GM18951 (cell line): ENCODE results near the gene LIPE.

ENCODE experiments used
- POLR2A ChIP-seq: IDR thresholded peaks from 4 replicates; pipeline ENCODE4 v1.6.1; 2011; ENCODE audit warnings: mild to moderate bottlenecking; ENCODE audit not compliant: insufficient read length, insufficient read depth; ENCODE audit errors: extremely low read depth
- in situ Hi-C: fragments of 300-500 bp; cut with MboI; formaldehyde crosslinking; loops from one replicate; pipeline ENCODE4 v1.12.0; 2022; ENCODE audit warnings: low sequenced_read_pairs, mixed read lengths, inconsistent platforms; ENCODE audit not compliant: unreplicated experiment

LIPE gene

DNA sequence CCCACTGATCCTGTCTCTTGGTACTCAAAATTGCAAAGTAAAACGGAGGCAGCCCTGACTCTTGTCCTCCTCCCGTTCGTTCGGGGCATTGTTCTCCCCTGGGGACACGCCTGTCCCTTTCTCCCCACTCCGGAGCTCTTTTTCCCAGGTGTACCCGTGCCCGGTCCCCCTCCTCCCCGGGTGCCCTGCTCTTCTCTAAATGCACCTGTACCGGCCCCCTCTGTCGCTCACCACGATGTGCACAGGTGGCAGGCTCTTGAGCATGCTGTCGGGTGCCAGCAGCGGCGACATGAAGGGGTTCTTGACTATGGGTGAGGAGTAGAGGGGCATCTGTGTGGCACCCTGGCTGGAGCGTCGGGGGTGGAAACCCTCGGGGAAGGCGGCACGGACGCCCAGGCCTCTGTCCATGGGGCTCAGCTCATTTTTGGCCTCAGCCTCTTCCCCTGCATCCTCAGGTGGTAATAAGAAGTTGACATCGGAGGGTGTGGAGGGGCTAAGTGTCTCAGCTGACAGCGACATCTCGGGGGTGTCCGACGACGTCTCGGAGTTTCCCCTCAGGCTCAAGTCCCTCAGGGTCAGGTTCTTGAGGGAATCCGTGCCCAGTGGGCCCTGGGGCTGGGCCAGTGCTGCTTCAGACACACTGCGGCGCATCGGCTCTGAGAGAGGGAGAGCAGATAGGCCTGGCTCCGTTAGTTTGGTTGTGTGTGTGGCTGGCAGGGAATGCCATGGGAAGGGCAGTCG, 24.6 kb downstream of the LIPE start:
- in situ Hi-C loops = no loop called here
- no peak for TF ChIP-seq POLR2A

DNA sequence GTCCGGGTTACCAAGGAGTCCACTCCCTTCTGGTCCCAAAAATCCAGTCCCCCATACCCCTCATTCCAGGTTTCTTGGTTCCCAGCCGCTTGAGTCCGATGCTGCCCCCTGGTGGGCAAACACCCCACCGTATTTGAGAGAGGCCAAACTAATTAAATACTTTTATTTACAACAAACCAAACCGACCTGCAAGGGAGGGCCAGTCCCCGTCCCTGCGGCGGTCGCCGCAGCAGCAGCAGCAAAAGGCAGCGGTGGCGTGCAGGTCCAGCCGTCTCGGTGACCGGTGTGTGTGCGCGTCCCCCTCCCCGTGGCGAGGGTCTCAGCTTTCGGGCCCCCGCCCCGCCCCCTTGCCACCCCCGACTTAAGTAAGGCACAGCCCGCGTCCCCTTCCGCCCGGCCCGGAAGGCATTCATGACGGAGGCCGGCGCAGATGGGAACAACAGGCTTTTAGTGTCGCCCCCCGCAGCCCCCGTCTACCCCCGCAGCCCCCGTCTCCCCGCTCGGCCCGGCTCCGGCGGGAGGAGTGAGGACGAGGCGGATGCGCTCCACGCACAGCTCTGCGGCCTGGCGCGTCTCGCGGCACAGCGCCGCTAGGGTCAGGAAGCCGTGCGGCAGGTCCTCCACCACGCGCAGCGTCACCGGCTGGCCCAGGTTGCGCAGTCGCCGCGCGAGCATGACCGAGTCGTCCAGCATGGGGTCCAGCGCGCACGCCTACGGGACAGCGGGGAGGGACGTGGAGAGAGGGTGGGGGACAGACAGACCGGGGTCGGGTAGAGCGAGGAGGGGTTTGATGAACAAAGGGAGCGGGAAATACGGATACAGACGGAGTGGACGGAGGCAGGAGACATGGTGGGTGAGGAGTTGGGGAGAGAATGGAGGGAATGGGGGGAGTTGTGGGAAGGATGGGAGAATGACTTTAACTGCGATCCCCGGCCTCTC, 25.6 kb downstream of the LIPE start:
- TF ChIP-seq POLR2A = peak; percentile 13
- in situ Hi-C loops = no loop called here

DNA sequence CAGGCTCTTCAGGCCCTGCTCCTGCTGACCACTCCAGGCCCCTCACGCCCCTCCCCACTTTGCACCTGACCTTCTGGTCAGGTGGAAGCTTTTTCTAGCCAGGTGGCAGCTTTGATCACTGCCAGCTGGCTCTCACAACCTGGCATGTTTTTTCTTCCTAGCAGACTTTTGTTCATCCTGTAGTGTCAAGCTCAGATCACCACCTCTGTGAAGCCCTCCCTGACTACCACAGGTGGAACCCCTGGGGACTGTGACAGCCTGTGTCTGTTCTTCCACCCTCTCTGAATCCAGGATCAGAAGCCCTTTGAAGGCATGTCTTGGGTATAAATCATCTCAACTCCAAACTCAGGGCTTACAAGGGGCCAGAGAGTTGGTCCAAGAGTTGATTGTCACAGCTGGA, 26.8 kb downstream of the LIPE start:
- no peak for TF ChIP-seq POLR2A
- in situ Hi-C loops = no loop called here

DNA sequence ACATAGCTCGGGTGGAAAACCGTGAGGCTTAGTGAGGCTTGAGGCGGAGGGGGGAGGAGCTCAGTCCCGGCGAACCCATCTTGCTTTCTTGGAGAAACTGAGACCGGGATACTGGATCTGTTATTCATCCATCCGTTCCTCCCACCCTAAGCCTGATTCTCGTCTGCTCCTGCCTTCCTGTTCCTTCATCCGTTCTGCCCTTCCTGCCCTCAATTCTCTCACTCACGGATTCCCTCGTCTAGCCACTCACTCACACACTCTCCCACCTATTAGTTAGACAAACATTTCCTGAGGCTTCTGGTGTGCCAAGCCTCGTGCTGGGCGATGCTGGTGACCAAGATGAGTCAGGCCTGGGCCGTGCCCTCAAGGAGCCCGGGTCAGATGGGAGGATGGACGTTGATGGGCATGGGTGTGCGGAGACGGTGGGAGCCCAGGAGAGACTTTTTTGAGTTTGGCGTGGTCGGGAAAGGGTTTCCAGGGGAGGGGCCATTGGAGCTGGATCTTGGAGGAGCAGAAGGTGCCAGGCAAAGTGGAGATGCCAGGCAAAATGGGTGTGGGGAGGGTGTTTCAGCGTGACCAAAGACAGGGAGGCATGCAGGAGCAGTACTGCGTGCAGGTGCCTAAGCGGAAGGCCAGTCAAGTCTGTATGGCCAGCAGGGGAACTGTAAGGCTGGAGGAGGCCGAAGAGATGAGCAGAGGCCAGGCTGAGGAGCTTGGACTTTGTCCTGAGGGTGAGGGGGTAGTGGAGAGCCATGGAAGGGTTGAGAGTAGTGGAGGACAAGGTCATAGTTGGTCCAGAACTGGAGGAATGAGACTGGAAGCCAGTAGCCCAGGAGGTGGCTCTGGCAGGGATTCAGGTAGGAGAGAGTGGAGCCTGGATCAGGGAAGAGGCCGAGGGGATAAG, 29.7 kb downstream of the LIPE start:
- in situ Hi-C loops = no loop called here
- TF ChIP-seq POLR2A = no peak

DNA sequence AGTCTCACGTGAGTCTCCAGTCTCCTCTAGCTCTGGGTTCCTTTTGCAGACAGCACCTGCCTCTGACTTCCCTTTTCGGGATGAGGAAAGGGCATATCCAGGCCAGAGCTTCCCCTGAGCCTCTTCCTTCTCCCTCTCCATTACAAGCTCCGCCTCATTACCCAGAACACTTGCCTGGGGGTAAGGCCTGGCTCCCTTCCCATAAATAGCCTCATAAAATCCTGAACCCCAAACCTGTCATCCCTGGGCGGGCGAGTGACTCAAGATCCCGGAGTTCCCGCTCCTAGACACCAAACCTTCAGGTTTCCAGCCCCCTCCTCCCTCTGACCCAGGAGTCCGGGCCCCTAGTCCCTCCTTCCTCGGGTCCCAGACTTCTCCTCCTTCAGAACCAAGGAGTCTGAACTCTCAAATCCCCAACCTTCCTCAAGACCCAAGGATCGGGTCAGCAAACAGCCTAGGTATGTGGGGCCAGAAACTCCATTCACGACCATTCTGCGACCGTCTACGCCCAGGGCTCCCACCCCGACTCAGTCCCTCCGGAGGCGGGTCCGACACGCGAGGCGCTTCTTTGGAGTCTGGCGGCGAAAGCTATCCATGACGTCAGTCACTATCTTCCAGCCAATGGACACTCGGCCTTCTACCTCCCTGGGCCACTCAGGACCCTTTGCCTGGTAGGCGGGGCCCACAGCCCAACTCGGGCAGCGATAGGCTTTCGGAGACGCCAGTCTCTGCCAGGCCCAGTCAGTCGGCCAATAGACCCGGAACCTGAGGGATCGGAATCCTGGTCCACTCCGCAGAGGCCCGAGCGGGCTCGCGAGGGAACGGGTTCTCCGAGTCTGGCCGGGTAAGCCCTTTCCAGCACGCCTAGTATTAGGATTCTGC, 30.6 kb downstream of the LIPE start:
- TF ChIP-seq POLR2A = peak; percentile 97

DNA sequence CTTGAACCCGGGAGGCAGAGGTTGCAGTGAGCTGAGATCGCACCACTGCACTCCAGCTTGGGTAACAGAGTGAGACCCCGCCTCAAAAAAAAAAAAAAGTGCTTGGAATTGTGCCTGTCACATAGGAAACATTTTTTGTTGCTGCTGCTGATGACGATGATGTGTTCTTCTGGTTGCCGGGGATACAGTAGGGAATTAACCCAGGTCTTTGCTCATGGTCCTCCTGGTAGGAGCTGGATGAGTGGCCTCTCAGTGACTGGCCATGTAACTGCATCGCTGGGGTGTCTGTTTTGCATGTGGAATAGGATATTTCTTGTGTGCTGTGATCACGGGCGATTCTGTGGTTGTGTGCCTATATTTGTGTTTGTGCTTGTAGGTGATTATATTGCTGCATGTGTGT, 32.4 kb downstream of the LIPE start:
- in situ Hi-C loops = no loop called here

More for the DNA sequence above, 30.6 kb downstream of the LIPE start:
- in situ Hi-C loops = no loop called here

DNA sequence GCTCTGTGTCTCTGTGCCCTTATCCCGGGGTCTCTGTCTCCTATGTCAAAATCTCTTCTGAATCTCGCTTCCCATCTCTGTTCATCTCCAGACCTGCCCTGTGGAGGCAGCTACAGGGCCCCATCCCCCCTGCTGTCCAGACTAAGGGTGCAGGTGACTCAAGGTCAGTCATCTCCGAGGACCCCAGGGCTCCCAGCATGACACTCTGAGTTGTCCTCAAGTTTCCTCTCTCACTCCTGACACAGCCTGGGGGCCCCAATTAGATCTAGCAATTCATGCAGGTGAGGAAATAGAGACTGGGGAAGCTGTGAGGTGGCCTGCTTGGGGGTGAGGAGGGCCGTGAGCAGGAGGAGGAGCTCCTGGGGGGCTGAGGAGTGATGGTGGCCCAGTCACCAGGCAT, 35.0 kb downstream of the LIPE start:
- TF ChIP-seq POLR2A = no peak

More for the DNA sequence above, 32.4 kb downstream of the LIPE start:
- TF ChIP-seq POLR2A = no peak

DNA sequence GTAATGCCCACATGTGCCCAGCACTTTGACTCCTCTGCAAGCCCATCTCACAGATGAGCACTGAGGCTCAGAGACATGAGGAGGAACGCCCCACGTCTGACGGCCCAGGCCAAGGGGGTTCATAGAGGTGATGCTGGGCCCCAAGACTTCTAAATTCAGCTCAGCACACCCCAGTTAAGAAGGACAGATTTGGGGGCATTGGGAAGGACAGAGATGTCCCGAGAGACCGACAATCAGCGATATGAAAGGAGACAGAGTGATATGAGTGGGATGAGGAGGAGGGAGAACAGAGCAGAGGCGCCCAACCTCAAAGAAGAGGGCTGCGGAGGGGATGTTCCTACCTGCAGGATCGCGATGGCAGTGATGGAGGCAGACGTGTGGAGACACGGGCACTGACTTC, 37.3 kb downstream of the LIPE start, which contains the start of gene CNFN:
TSS of gene CNFN (minus strand) at position 399 of the 400 bp plus-strand sequence. CDS start 1,260 bp downstream, outside the sequence.
- TF ChIP-seq POLR2A = no peak
- in situ Hi-C loops = no loop called here

More for the DNA sequence above, 35.0 kb downstream of the LIPE start:
- in situ Hi-C loops = no loop called here

DNA sequence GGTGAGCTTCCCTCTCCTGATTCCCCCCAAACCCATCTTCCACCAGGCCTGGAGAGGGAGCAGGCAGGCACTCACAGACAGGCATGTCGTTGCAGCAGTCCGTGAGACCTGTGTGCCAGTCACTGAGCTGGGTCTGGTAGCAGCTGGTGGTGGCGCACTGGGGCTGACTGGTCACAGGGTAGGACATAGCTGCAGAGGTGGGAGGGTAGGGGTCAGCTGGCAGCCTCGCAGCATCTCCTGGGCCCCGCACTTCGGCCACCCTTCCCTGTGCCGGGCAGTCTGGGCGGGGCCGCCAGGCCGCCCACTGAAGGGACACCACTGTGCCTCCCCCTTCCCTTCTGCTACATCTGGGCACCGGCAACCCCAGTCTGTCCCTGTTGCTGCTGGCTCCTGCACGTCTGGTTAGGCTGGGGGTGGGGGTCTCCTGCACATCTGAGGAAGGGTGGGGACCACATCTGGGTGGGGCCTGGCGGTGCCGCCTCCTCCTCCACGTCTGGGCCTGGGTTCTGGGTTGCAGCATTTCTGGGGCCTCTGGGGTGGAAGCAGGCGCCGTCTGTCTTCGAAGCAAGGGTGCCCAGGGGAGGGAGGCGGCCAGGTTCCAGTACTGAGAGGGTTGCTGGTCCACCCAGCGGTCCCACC, 38.2 kb downstream of the LIPE start:
- in situ Hi-C loops = no loop called here
- no peak for TF ChIP-seq POLR2A

DNA sequence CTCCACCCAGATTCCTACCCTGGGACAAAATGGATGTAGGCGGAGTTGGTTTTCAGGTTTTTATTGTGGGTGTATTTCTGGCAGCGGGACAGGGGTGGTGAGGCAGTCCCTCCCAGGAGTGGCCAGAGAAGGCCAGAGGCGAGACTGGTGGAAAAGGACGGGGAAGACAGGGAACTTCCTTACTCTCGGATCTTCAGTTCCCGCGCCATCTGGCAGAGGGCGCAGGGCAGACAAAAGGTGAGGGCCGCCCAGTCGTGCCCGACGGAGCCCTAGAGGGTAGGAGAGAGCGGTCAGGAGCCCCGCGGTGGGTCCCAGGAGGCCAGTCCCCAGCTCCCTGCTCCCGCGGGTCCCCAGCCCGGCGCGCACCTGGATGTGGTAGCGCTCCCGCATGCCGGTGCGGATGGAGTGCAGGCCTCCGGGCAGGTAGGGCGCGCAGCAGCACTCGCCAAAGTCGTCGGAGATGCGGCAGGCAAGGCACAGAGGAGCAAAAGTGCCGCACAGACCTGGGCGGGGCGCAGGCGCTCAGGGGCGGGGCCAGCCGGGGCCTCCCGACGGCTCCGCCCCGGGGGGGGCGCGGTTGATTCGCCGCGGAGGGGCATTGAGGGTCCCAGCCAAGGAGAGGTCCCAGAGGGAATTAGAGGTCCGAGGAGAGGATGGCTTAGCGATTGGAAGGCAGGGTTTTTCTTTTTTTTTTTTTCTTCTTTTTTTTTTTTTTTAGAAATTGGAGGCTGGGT, 40.0 kb downstream of the LIPE start:
- in situ Hi-C loops = no loop called here
- TF ChIP-seq POLR2A = no peak

DNA sequence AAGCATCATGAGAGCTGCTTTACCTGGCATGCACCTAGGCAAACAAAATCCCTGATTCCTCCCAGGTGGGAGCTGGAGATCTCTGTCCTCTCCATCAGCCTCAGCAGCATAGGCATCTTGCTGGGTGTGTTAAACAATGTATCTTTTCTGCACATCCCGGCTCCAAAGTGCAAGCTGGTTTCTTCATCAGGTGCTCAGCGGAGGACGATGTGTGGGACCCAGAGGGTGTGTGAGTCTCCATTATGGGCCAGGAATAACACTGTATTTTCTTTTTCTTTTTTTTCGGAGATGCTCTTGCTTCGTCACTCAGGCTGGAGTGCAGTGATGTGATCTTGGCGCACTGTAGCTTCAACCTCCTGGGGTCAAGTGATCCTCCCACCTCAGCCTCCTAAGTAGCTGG, 47.0 kb downstream of the LIPE start:
- no peak for TF ChIP-seq POLR2A
- in situ Hi-C loops = no loop called here
